22Rv1 (cell line): ENCODE results near the gene CEP128.

Experiments
- ZFX ChIP-seq: fragments of 450-650 bp; IDR thresholded peaks from 2 replicates; pipeline ENCODE4 v1.6.1; 2017; ENCODE audit warnings: antibody characterized with exemption, borderline replicate concordance
- TF ChIP-seq, protein P1 (sequence below): fragments of 450-650 bp; IDR thresholded peaks from 2 replicates; pipeline ENCODE4 v1.5.1; 2017; ENCODE audit warnings: mild to moderate bottlenecking

DNA sequence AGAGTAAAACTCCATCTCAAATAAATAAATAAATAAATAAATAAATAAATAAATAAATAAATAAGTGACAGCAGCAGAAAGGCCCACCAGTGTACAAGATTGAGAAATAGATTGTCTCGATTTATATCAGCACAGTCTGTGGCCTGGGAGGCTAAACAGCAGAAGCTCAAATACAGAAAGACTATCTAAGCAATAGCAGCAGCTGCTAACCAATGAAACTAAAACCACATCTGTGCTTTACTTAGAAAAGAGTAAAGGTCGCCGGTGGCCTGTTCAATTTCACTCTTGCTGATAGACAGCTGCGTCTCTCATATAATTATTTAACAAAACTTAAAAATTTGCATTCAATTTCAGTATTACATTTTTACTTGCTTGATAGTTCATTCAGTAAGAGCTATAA, 325.7 kb downstream of the CEP128 start:
- TF ChIP-seq, protein P1, sequence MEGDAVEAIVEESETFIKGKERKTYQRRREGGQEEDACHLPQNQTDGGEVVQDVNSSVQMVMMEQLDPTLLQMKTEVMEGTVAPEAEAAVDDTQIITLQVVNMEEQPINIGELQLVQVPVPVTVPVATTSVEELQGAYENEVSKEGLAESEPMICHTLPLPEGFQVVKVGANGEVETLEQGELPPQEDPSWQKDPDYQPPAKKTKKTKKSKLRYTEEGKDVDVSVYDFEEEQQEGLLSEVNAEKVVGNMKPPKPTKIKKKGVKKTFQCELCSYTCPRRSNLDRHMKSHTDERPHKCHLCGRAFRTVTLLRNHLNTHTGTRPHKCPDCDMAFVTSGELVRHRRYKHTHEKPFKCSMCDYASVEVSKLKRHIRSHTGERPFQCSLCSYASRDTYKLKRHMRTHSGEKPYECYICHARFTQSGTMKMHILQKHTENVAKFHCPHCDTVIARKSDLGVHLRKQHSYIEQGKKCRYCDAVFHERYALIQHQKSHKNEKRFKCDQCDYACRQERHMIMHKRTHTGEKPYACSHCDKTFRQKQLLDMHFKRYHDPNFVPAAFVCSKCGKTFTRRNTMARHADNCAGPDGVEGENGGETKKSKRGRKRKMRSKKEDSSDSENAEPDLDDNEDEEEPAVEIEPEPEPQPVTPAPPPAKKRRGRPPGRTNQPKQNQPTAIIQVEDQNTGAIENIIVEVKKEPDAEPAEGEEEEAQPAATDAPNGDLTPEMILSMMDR = no peak
- no peak for TF ChIP-seq ZFX
